HUES64 (cell line): ENCODE results near the gene PGLYRP4.
"Not testable (repeated sequence)": the region's sequence is repeated elsewhere in the genome, so short reads cannot be mapped to it uniquely, and the experiment has no call there.

Experiments used
- H3K27ac ChIP-seq: 2 replicates; pipeline ENCODE4 v1.7.0; 2013; ENCODE audit warnings: low read depth, low read length, inconsistent platforms
- H3K27me3 ChIP-seq: 2 replicates; pipeline ENCODE4 v1.6.1; 2013; ENCODE audit warnings: mild to moderate bottlenecking, low read length; ENCODE audit not compliant: insufficient read depth
- H3K36me3 ChIP-seq: 2 replicates; pipeline ENCODE4 v1.6.1; 2013; ENCODE audit warnings: mild to moderate bottlenecking, low read length; ENCODE audit not compliant: insufficient read depth
- H3K4me1 ChIP-seq: 2 replicates; pipeline ENCODE4 v1.6.1; 2013; ENCODE audit warnings: mild to moderate bottlenecking, low read length, moderate library complexity; ENCODE audit not compliant: insufficient read depth
- H3K4me3 ChIP-seq: 2 replicates; pipeline ENCODE4 v1.5.1; 2013; ENCODE audit warnings: mild to moderate bottlenecking, low read length, moderate library complexity
- H3K9ac ChIP-seq: 2 replicates; pipeline ENCODE4 v1.6.1; 2013; ENCODE audit warnings: mild to moderate bottlenecking, low read depth, low read length
- H3K9me3 ChIP-seq: 2 replicates; pipeline ENCODE4 v1.6.1; 2013; ENCODE audit warnings: low read depth, low read length; ENCODE audit not compliant: insufficient read depth
- WGBS: fragments of 150-250, 120-280 bp; methylation state at CpG from one replicate; pipeline ENCODE4 v1.1.7; 2013; ENCODE audit warnings: missing lambda C conversion rate; 5-methylcytosine and 5-hydroxymethylcytosine counted together

Gene PGLYRP4

DNA sequence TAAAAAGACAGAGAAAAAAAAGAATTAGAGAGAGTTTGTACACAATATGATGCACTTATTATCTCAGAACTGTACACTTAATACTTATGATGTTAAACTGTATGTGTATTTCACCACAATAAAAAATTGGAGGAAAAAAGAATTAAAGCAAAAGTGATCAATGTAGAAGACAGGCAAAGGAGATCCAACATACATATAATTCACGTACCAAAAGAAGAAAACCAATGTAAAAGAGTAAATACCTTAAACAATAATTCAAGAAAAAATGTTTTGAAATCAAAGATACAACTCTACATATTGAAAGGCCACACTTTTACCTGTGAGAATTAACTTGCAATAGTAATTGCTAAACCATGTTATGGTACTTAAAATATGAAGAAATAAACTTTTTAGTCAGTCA is 26.1 kb downstream of the PGLYRP4 start:
- Histone ChIP-seq H3K36me3 (no peaks in the 10 kb centered on the region), H3K9me3 (peaks cover 41% of the 10 kb centered on the region), H3K4me1 (no peaks in the 10 kb centered on the region), H3K27ac (no peak overlapping the region), H3K4me3 (no peak overlapping the region), H3K9ac (no peak overlapping the region), H3K27me3 (no peaks in the 10 kb centered on the region)
- no CpG with 5 or more reads among the region's 1 CpG for WGBS

DNA sequence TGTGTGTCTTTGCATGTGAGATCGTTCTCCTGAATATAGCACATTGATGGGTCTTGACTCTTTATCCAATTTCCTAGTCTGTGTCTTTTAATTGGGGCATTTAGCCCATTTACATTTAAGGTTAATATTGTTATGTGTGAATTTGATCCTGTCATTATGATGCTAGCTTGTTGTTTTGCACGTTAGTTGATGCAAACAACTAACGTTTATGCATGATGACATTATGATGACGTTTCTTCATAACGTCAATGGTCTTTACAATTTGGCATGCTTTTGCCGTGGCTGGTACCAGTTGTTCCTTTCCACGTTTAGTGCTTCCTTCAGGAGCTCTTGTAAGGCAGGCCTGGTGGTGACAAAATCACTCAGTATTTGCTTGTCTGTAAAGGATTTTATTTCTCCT is 30.5 kb downstream of the PGLYRP4 start:
- not testable (repeated sequence) for H3K36me3 ChIP-seq, H3K4me3 ChIP-seq, H3K27ac ChIP-seq, H3K4me1 ChIP-seq, H3K27me3 ChIP-seq, H3K9ac ChIP-seq
- peaks cover 14% of the 10 kb centered on the region for H3K9me3 ChIP-seq
- WGBS, result 83% methylated on average over 7 of the region's 7 CpGs

DNA sequence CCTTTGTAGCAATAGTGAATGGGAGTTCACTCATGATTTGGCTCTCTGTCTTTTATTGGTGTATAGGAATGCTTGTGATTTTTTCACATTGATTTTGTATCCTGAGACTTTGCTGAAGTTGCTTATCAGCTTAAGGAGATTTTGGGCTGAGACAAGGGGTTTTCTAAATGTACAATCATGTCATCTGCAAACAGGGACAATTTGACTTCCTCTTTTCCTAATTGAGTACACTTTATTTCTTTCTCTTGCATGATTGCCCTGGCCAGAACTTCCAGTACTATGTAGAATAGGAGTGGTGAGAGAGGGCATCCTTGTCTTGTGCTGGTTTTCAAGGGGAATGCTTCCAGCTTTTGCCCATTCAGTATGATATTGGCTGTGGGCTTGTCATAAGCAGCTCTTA is 32.6 kb downstream of the PGLYRP4 start:
- not testable (repeated sequence) for H3K4me3 ChIP-seq, H3K36me3 ChIP-seq, H3K4me1 ChIP-seq, H3K9me3 ChIP-seq, H3K27me3 ChIP-seq, H3K27ac ChIP-seq, H3K9ac ChIP-seq

DNA sequence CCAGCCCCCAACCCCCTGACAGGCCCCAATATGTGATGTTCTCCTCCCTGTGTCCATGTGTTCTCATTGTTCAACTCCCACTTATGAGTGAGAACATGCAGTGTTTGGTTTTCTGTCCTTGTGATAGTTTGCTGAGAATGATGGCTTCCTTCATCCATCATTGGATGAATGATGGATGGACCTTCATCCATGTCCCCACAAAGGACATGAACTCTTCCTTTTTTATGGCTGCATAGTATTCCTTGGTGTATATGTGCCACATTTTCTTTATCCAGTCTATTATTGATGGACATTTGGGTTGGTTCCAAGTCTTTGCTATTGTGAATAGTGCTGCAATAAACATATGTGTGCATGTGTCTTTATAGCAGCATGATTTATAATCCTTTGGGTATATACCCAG is 34.3 kb downstream of the PGLYRP4 start:
- H3K9ac ChIP-seq, H3K4me1 ChIP-seq, H3K9me3 ChIP-seq, H3K36me3 ChIP-seq, H3K27me3 ChIP-seq, H3K4me3 ChIP-seq, H3K27ac ChIP-seq: not testable (repeated sequence)

DNA sequence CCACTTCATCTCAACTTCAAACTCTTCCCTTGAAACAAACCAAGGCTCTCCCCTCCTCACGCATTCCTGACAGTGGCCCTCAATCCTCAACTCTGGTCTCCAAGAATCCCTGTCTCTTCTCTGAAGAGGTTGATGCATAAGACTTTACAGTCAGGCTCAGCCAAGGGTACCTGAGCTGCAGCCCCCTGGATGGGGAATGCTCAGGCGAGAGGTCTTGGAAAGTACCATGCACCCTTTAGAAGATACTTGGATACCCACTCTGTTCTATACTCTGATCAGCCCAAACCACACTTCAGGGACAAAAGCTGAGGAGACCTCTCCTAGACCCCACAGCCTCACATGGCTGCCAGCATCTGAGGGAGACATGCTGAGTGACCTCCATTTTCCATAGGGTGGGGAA is 35.4 kb downstream of the PGLYRP4 start:
- no peak overlapping the region for H3K9ac ChIP-seq
- H3K4me1 ChIP-seq, result no peaks in the 10 kb centered on the region
- no peak overlapping the region for H3K27ac ChIP-seq
- no peaks in the 10 kb centered on the region for H3K36me3 ChIP-seq
- WGBS, result 93% methylated on average over 2 of the region's 2 CpGs
- H3K4me3 ChIP-seq, result no peak overlapping the region
- no peaks in the 10 kb centered on the region for H3K27me3 ChIP-seq
- no peaks in the 10 kb centered on the region for H3K9me3 ChIP-seq

DNA sequence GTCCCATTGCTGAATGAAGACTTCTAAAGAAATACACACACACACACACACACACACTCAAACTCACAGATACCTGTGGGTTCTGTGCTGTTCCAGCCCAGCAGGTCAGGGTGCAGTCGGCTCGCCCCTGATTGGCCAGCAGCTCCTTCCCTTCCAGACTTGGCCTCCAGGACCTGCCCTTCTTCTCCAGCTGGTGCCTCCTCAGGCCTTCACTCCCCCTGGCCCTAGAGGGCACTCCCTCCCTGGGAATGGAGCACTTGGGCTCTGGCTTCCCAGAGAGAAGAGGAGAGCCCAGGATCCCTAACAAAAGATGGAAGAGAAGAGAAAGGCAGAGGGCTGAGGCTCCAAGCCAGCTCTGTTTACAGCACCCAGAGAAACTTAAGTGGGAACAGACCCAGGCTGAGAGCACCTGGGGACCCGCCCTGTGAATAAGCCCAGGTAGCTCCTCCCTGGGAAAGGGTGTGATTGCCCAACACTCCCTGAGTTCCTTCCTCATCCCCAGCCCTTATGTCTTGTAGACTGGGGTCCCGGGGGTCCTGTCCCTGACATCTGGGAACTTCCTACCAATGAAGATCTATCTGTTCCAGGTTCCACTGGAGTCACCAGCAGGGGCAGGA is 36.0 kb downstream of the PGLYRP4 start, which contains the start of gene PGLYRP3:
PGLYRP3 (minus strand) TSS at position 383 of the 617 bp plus-strand sequence. CDS start 2,287 bp downstream, outside the sequence.
- H3K9me3 ChIP-seq, result no peaks in the 10 kb centered on the region
- no peak within 1 kb of the TSS for H3K27ac ChIP-seq
- 81% methylated on average over 4 of the region's 4 CpGs for WGBS
- H3K4me1 ChIP-seq, result no peaks in the 10 kb centered on the region
- no peak within 1 kb of the TSS for H3K9ac ChIP-seq
- H3K4me3 ChIP-seq, result no peak within 1 kb of the TSS
- H3K36me3 ChIP-seq, result no peaks in the 10 kb centered on the region
- no peaks in the 10 kb centered on the region for H3K27me3 ChIP-seq

- 77% methylated on average over 7 of the region's 7 CpGs for WGBS
- no peaks in the 10 kb centered on the region for H3K27me3 ChIP-seq
- no peak overlapping the region for H3K9ac ChIP-seq
- H3K27ac ChIP-seq, result no peak overlapping the region
- no peak overlapping the region for H3K4me3 ChIP-seq
- no peaks in the 10 kb centered on the region for H3K36me3 ChIP-seq
- H3K9me3 ChIP-seq, result no peaks in the 10 kb centered on the region
- 0 out of 2 replicates have a peak, but pooled peaks cover 9% of the 10 kb centered on the region for H3K4me1 ChIP-seq
These were observed 38.1 kb downstream of the PGLYRP4 start for GRCh38 chr1:153310526-153310925.

GRCh38 chr1:153309441-153309840 is 39.2 kb downstream of the PGLYRP4 start:
- no peaks in the 10 kb centered on the region for H3K27me3 ChIP-seq
- no peak overlapping the region for H3K4me3 ChIP-seq
- no peaks in the 10 kb centered on the region for H3K9me3 ChIP-seq
- H3K27ac ChIP-seq, result no peak overlapping the region
- 82% methylated on average over 2 of the region's 2 CpGs for WGBS
- H3K9ac ChIP-seq, result no peak overlapping the region
- H3K36me3 ChIP-seq, result no peaks in the 10 kb centered on the region
- H3K4me1 ChIP-seq, result 0 out of 2 replicates have a peak, but pooled peaks cover 9% of the 10 kb centered on the region

GRCh38 chr1:153308540-153308939 is 40.1 kb downstream of the PGLYRP4 start:
- WGBS, result 89% methylated on average over 2 of the region's 2 CpGs
- H3K9ac ChIP-seq, result no peak overlapping the region
- 0 out of 2 replicates have a peak, but pooled peaks cover 9% of the 10 kb centered on the region for H3K4me1 ChIP-seq
- no peak overlapping the region for H3K27ac ChIP-seq
- H3K9me3 ChIP-seq, result no peaks in the 10 kb centered on the region
- no peak overlapping the region for H3K4me3 ChIP-seq
- no peaks in the 10 kb centered on the region for H3K36me3 ChIP-seq
- no peaks in the 10 kb centered on the region for H3K27me3 ChIP-seq

GRCh38 chr1:153307221-153307600 is 41.4 kb downstream of the PGLYRP4 start:
- no peak overlapping the region for H3K27ac ChIP-seq
- no peak overlapping the region for H3K9ac ChIP-seq
- WGBS, result 87% methylated on average over 9 of the region's 10 CpGs
- no peaks in the 10 kb centered on the region for H3K27me3 ChIP-seq
- H3K36me3 ChIP-seq, result no peaks in the 10 kb centered on the region
- 0 out of 2 replicates have a peak, but pooled peaks cover 9% of the 10 kb centered on the region for H3K4me1 ChIP-seq
- H3K4me3 ChIP-seq, result no peak overlapping the region
- H3K9me3 ChIP-seq, result no peaks in the 10 kb centered on the region

DNA sequence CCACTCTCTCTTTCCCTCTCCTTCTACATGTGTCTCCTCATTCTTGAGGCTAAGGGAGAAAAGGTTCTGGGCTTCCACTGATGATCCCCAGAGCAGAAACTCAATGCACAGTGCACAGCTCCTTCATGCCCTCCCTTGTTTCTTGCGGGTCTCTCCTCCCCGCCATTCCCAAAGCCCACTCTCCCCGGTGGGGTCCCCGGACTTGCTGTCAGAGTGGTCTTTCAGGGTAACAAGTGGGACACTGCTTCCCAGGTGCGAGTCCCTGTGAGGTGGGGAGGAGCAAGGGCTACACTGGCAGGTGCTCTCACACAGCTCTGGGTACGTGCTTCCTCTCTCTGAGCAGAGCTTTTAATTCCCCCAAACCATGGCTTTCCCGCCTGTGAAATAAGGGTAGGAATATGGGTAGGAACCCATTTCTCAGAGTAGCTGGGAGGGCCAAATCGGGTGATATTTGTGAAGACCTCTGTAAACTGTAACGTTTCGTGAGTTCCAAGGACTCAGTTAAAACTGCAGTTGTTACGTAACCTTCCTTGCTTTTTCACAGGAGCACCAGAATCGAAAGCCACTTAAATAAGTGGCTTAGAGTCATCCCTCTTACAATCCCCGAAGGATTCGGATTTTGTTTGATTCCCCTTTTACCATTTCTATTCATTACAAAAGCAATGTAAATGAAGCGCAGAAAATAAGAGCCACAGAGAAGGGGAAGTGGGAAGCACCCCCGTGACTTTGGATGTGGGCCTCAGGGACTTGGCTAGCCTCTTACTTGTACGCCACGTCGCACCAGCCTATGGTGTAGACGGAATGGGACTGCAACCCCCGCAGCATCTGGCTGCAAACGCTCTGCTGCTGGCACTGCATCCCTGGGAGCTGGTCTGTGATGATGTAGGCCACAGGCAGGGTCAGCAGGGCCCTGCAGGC is 42.1 kb downstream of the PGLYRP4 start:
- Histone ChIP-seq H3K4me1 (0 out of 2 replicates have a peak, but pooled peaks cover 9% of the 10 kb centered on the region), H3K27me3 (no peaks in the 10 kb centered on the region), H3K9me3 (no peaks in the 10 kb centered on the region), H3K27ac (no peak overlapping the region), H3K36me3 (no peaks in the 10 kb centered on the region), H3K9ac (no peak overlapping the region), H3K4me3 (no peak overlapping the region)
- 88% methylated on average over 21 of the region's 22 CpGs for WGBS
